A549 (cell line): ENCODE results near the gene PPOX. TPM values are rescaled to one million over a fixed set of nuclear protein-coding genes. Genes with fewer than 3 reads are reported as not detected.

ENCODE experiments used
- ATAC-seq, 2 experiments: fragments of 200-7000 bp in 1 of 2; fragments of >200 bp in 1 of 2; cut with Nextera tagmentation in 1 of 2; cut with Tn5 transposase in 1 of 2; 3 replicates each; pipeline versions ENCODE4 v1.8.0 to v1.9.1; 2018 to 2020; ENCODE audit warnings: mild to moderate bottlenecking in 1 of 2, moderate library complexity in 1 of 2
- CTCF ChIA-PET: fragments of 300-600 bp; sonication (Branson Sonifier 250); formaldehyde crosslinking; extraction: SDS; loops from one replicate; lab custom pipeline; 2021; ENCODE audit warnings: antibody characterized with exemption, inconsistent platforms; lab: Yijun Ruan, JAX
- POLR2A ChIA-PET: fragments of 350-600 bp; formaldehyde crosslinking; extraction: SDS; loops from one replicate; lab custom pipeline; 2021; ENCODE audit warnings: antibody characterized with exemption, inconsistent platforms; lab: Yijun Ruan, JAX
- DNase-seq, 2 experiments: peaks; one replicate each; pipeline versions ENCODE4 v3.0.0 to v3.0.0-alpha.2; 2011 to 2016; ENCODE audit warnings: low read depth in 1 of 2, low spot score in 1 of 2
- FAIRE-seq: peaks from 2 replicates; lab custom pipeline; 2011; peaks lifted over from hg19 to GRCh38; lab: Jason Lieb, UNC
- H3K27ac ChIP-seq, 2 experiments: fragments of >200 bp; sonication (Bioruptor Twin); formaldehyde crosslinking; 3 replicates each; pipeline ENCODE4 v1.5.1; 2016 to 2017
- H3K4me1 ChIP-seq: fragments of >200 bp; sonication (Bioruptor Twin); formaldehyde crosslinking; 3 replicates; pipeline ENCODE4 v1.6.1; 2016
- H3K4me2 ChIP-seq: fragments of >200 bp; sonication (Bioruptor Twin); formaldehyde crosslinking; 3 replicates; pipeline ENCODE4 v1.6.1; 2016
- H3K4me3 ChIP-seq: fragments of >200 bp; sonication (Bioruptor Twin); formaldehyde crosslinking; 3 replicates; pipeline ENCODE4 v1.5.1; 2016
- H3K9me3 ChIP-seq: fragments of >200 bp; sonication (Bioruptor Twin); formaldehyde crosslinking; 3 replicates; pipeline ENCODE4 v1.6.1; 2016
- CBX8 ChIP-seq: fragments of 200-600 bp; sonication (generic); IDR thresholded peaks from 2 replicates; pipeline ENCODE4 v1.6.1; 2016
- EP300 ChIP-seq, 2 experiments: fragments of >200 bp; sonication (Bioruptor Twin); formaldehyde crosslinking; IDR thresholded peaks; 2 replicates in 1 of 2; 3 replicates in 1 of 2; pipeline ENCODE4 v1.6.1; 2016 to 2017
- HOXB5 ChIP-seq: fragments of 250-450 bp; sonication (Bioruptor Pico); IDR thresholded peaks from 2 replicates; pipeline ENCODE4 v1.5.0; 2020; ENCODE audit warnings: mild to moderate bottlenecking, moderate library complexity
- JUN ChIP-seq, 2 experiments: fragments of >200 bp; sonication (Bioruptor Twin); formaldehyde crosslinking; IDR thresholded peaks; 2 replicates in 1 of 2; 3 replicates in 1 of 2; pipeline ENCODE4 v1.6.1; 2016 to 2017
- JUNB ChIP-seq: fragments of >200 bp; sonication (Bioruptor Twin); formaldehyde crosslinking; IDR thresholded peaks from 2 replicates; pipeline ENCODE4 v1.6.1; 2016
- MYC ChIP-seq: IDR thresholded peaks from 2 replicates; pipeline ENCODE4 v1.6.1; 2012; ENCODE audit warnings: mild to moderate bottlenecking, inconsistent platforms, low read length, improper control_type of control experiment, borderline replicate concordance
- NFE2L2 ChIP-seq: fragments of 150-350 bp; conservative IDR thresholded peaks from 2 replicates; pipeline ENCODE4 v1.6.1; 2014; ENCODE audit warnings: low read length
- NPAS2 ChIP-seq: fragments of 250-450 bp; sonication (Bioruptor Pico); IDR thresholded peaks from 2 replicates; pipeline ENCODE4 v1.8.0; 2022; ENCODE audit warnings: mild to moderate bottlenecking, moderate library complexity, borderline replicate concordance
- RAD21 ChIP-seq, 2 experiments: fragments of >200 bp in 1 of 2; sonication (Bioruptor Twin) in 1 of 2; formaldehyde crosslinking in 1 of 2; IDR thresholded peaks in 1 of 2; conservative IDR thresholded peaks in 1 of 2; 2 replicates in 1 of 2; 3 replicates in 1 of 2; pipeline ENCODE4 v1.6.1; 2012 to 2018; ENCODE audit warnings: inconsistent platforms in 1 of 2
- RARB ChIP-seq: fragments of 250-450 bp; sonication (Bioruptor Pico); IDR thresholded peaks from 2 replicates; pipeline ENCODE4 v1.8.0; 2021; ENCODE audit warnings: mild to moderate bottlenecking, moderate library complexity
- SMC3 ChIP-seq: fragments of >200 bp; sonication (Bioruptor Twin); formaldehyde crosslinking; IDR thresholded peaks from 3 replicates; pipeline ENCODE4 v1.6.1; 2018; ENCODE audit warnings: inconsistent platforms
- ZC3H11A ChIP-seq: fragments of 450-650 bp; IDR thresholded peaks from 2 replicates; pipeline ENCODE4 v1.6.1; 2014; ENCODE audit warnings: antibody characterized with exemption, mild to moderate bottlenecking
- ZSCAN20 ChIP-seq: fragments of 250-450 bp; sonication (Bioruptor Pico); IDR thresholded peaks from 2 replicates; pipeline ENCODE4 v1.8.0; 2022; ENCODE audit warnings: mild to moderate bottlenecking, moderate library complexity
- WGBS: methylation state at CpG from one replicate; pipeline ENCODE4 v1.1.6; 2017; ENCODE audit errors: missing lambda C conversion rate; 5-methylcytosine and 5-hydroxymethylcytosine counted together
- polyA plus RNA-seq, 4 experiments: library from polyadenylated mRNA; depleted of rRNA in 3 of 4; stranded (reverse); fragments of >200 nt; fragmentation: RNase III in 1 of 4; extraction: RNeasy Plus Mini Kit Qiagen cat#74134 plus additional on column Dnase treatment in 1 of 4; gene quantifications; 2 replicates in 3 of 4; 3 replicates in 1 of 4; pipeline ENCODE4 v1.2.3, GENCODE V29; 2011 to 2017
- TF ChIP-seq, protein P1 (sequence below): fragments of 250-450 bp; sonication (Bioruptor Pico); IDR thresholded peaks from 2 replicates; pipeline ENCODE4 v1.5.0; 2020; ENCODE audit warnings: low read depth, mild to moderate bottlenecking, moderate library complexity
- TF ChIP-seq, protein P2 (sequence below): fragments of >200 bp; sonication (Bioruptor Twin); formaldehyde crosslinking; IDR thresholded peaks from 3 replicates; pipeline ENCODE4 v1.5.1; 2016
- TF ChIP-seq, protein P3 (sequence below): IDR thresholded peaks from 2 replicates; pipeline ENCODE4 v1.6.1; 2012
- TF ChIP-seq, protein P4 (sequence below): fragments of 150-350 bp; IDR thresholded peaks from 2 replicates; pipeline ENCODE4 v1.6.1; 2014; ENCODE audit warnings: low read depth, mild to moderate bottlenecking, low read length
- TF ChIP-seq, protein P5 (sequence below): fragments of >200 bp; sonication (Bioruptor Twin); formaldehyde crosslinking; IDR thresholded peaks from 2 replicates; pipeline ENCODE4 v1.6.1; 2016
- TF ChIP-seq, protein P6 (sequence below): fragments of 200-600 bp; sonication (generic); IDR thresholded peaks from 2 replicates; pipeline ENCODE4 v1.6.1; 2016; ENCODE audit warnings: antibody characterized with exemption, mild to moderate bottlenecking, moderate library complexity

Gene PPOX
- polyA plus RNA-seq, 2 of the 4 experiments (the other 2 are of a cell fraction) = 13.8 to 14.1 TPM

DNA sequence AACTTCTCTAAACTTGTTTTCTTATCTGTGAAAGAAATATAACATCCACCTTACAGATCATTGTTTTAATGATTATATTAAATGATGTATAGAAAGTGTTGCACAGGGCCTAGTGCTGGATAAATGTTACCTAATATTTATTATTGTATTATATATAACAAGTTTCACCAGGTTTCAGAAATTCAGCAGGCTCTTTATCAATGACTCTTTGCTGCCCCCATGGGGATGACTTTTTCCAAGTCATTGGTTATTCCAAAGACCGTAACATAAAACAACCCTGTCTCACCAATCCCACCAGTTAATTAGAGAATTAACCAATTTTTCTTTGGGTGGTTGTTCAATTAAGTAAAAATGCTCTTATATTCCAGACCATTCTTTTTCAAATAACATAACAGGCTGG is 26.5 kb upstream of the PPOX start:
- TF ChIP-seq MYC (no peak), RAD21 (conservative IDR thresholded peaks at IDR 0.05 in 1 of 2, IDR thresholded peaks at IDR 0.05 in 1 of 2) (peak; percentile 56 to 62), SMC3 (peak; percentile 37; the same call in 1 of the 3 replicates), CBX8 (no peak), HOXB5 (no peak)
- TF ChIP-seq, protein P1, sequence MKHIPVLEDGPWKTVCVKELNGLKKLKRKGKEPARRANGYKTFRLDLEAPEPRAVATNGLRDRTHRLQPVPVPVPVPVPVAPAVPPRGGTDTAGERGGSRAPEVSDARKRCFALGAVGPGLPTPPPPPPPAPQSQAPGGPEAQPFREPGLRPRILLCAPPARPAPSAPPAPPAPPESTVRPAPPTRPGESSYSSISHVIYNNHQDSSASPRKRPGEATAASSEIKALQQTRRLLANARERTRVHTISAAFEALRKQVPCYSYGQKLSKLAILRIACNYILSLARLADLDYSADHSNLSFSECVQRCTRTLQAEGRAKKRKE (CRISPR knock-in tag) = no peak
- TF ChIP-seq, protein P2, sequence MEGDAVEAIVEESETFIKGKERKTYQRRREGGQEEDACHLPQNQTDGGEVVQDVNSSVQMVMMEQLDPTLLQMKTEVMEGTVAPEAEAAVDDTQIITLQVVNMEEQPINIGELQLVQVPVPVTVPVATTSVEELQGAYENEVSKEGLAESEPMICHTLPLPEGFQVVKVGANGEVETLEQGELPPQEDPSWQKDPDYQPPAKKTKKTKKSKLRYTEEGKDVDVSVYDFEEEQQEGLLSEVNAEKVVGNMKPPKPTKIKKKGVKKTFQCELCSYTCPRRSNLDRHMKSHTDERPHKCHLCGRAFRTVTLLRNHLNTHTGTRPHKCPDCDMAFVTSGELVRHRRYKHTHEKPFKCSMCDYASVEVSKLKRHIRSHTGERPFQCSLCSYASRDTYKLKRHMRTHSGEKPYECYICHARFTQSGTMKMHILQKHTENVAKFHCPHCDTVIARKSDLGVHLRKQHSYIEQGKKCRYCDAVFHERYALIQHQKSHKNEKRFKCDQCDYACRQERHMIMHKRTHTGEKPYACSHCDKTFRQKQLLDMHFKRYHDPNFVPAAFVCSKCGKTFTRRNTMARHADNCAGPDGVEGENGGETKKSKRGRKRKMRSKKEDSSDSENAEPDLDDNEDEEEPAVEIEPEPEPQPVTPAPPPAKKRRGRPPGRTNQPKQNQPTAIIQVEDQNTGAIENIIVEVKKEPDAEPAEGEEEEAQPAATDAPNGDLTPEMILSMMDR = peak; percentile 53
- TF ChIP-seq, all 56 proteins: peak for 3
- DNase-seq = peak; percentile 35 to 44
- no peak for FAIRE-seq
- 69% methylated on average over 1 of the region's 1 CpG for WGBS
- Histone ChIP-seq H3K27ac (no peak overlapping the region), H3K4me1 (no peaks in the 10 kb centered on the region; the same call in 2 of the 3 replicates), H3K4me2 (no peak overlapping the region), H3K9me3 (no peaks in the 10 kb centered on the region), H3K4me3 (no peak overlapping the region)
- ChIA-PET POLR2A (interaction anchor here (1.6 kb wide), 1 partner anchor 14 kb away, joined by 4 read pairs; the partner anchor contains the start of gene UFC1), CTCF (interaction anchor here (0.7 to 3.5 kb wide), 13 partner anchors 10 to 305 kb away, joined by 3 to 16 read pairs (median 4); partner anchors contain the start of genes KLHDC9, NIT1, PFDN2 and USF1)
- ATAC-seq = peak in 1 of 2 experiments; percentile 66; a peak in 3 of 6 replicates

DNA sequence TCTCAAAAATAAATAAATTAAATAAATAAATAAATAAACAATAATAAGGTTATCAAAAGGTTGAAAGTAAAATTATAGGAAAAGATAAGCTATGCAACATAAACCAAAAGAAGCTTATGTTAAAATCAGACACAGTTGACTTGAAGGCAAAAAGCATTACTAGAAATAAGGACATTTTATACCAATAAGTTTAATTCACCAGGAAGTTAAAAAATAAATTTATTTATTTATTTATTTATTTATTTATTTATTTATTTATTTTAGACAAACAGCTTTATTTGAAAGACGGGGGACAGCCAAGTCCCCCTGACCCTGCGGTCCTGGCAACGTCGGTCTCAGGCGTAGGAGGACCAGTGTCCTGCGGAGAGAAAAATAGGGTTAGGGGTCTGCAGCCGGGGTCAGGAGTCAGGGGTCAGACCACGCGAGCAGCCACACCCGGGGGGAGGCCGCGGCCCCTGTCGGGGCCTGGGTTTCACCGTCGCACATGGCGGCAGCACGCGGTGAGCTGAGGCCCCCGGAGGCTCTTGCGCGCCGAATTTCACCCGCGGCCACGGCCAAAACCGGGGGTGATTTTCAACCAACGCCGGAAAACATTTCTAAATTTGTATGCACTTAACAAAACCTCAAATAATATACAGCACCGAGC is 25.3 kb upstream of the PPOX start:
- ChIA-PET POLR2A (interaction anchor here (0.6 to 1.6 kb wide), 2 partner anchors 13 to 70 kb away, joined by 4 read pairs; partner anchors contain the start of gene UFC1), CTCF (interaction anchor here (0.7 to 3.5 kb wide), 12 partner anchors 9 to 306 kb away, joined by 3 to 13 read pairs (median 4); partner anchors contain the start of genes UFC1 and USF1)
- DNase-seq = no peak
- no peak overlapping the region for H3K27ac ChIP-seq
- no peak for TF ChIP-seq EP300 (IDR thresholded peaks at IDR 0.05)
- peak; percentile 40 for TF ChIP-seq ZC3H11A
- TF ChIP-seq, all 56 proteins: peak for 1
- WGBS = 96% methylated on average over 29 of the region's 29 CpGs
- Histone ChIP-seq H3K4me1 (no peaks in the 10 kb centered on the region), H3K4me2 (no peak overlapping the region), H3K9me3 (no peaks in the 10 kb centered on the region), H3K4me3 (no peak overlapping the region)
- no peak for ATAC-seq
- FAIRE-seq = no peak

DNA sequence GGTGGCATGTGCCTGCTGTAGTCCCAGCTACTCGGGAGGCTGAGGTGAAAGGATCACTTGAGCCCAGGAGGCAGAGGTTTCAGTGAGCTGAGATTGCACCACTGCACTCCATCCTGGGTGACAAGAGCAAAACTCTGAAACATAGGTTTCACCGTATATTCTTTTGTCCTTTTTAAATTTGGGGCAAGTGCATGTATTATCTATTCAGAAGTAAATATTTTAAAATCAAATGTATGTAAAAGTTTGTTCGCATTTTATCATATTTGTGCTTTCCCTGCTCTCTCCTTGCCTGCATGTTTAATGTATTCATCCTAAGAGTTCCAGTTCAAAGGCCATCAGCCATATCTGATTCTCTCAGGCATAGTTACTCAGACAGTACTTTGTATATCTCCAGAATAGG is 20.4 kb upstream of the PPOX start:
- H3K4me2 ChIP-seq = no peak overlapping the region
- FAIRE-seq = no peak
- ChIA-PET CTCF (interaction anchor here (0.8 to 1.6 kb wide), 2 partner anchors 9 to 20 kb away, joined by 4 to 5 read pairs; partner anchors contain the start of gene PPOX), POLR2A (no interaction called here)
- no peak for DNase-seq
- TF ChIP-seq, protein P3, sequence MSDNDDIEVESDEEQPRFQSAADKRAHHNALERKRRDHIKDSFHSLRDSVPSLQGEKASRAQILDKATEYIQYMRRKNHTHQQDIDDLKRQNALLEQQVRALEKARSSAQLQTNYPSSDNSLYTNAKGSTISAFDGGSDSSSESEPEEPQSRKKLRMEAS = no peak
- TF ChIP-seq SMC3 (no peak), JUNB (no peak), JUN (IDR thresholded peaks at IDR 0.05) (no peak), CBX8 (no peak), NPAS2 (CRISPR knock-in tag) (no peak), ZSCAN20 (CRISPR knock-in tag) (no peak), RARB (CRISPR knock-in tag) (no peak), NFE2L2 (no peak)
- TF ChIP-seq, protein P4, sequence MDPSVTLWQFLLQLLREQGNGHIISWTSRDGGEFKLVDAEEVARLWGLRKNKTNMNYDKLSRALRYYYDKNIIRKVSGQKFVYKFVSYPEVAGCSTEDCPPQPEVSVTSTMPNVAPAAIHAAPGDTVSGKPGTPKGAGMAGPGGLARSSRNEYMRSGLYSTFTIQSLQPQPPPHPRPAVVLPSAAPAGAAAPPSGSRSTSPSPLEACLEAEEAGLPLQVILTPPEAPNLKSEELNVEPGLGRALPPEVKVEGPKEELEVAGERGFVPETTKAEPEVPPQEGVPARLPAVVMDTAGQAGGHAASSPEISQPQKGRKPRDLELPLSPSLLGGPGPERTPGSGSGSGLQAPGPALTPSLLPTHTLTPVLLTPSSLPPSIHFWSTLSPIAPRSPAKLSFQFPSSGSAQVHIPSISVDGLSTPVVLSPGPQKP = no peak
- TF ChIP-seq, protein P5, sequence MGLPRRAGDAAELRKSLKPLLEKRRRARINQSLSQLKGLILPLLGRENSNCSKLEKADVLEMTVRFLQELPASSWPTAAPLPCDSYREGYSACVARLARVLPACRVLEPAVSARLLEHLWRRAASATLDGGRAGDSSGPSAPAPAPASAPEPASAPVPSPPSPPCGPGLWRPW = no peak
- TF ChIP-seq, protein P6, sequence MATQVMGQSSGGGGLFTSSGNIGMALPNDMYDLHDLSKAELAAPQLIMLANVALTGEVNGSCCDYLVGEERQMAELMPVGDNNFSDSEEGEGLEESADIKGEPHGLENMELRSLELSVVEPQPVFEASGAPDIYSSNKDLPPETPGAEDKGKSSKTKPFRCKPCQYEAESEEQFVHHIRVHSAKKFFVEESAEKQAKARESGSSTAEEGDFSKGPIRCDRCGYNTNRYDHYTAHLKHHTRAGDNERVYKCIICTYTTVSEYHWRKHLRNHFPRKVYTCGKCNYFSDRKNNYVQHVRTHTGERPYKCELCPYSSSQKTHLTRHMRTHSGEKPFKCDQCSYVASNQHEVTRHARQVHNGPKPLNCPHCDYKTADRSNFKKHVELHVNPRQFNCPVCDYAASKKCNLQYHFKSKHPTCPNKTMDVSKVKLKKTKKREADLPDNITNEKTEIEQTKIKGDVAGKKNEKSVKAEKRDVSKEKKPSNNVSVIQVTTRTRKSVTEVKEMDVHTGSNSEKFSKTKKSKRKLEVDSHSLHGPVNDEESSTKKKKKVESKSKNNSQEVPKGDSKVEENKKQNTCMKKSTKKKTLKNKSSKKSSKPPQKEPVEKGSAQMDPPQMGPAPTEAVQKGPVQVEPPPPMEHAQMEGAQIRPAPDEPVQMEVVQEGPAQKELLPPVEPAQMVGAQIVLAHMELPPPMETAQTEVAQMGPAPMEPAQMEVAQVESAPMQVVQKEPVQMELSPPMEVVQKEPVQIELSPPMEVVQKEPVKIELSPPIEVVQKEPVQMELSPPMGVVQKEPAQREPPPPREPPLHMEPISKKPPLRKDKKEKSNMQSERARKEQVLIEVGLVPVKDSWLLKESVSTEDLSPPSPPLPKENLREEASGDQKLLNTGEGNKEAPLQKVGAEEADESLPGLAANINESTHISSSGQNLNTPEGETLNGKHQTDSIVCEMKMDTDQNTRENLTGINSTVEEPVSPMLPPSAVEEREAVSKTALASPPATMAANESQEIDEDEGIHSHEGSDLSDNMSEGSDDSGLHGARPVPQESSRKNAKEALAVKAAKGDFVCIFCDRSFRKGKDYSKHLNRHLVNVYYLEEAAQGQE = no peak
- H3K4me3 ChIP-seq = no peak overlapping the region
- no peaks in the 10 kb centered on the region for H3K4me1 ChIP-seq
- no peaks in the 10 kb centered on the region for H3K9me3 ChIP-seq
- 82% methylated on average over 3 of the region's 3 CpGs for WGBS
- H3K27ac ChIP-seq = no peak overlapping the region
- ATAC-seq = no peak
